Ishikawa (cell line): ENCODE results near the gene ST6GALNAC3.

Source experiments
- CREB1 ChIP-seq: IDR thresholded peaks from 2 replicates; pipeline ENCODE4 v1.6.1; 2012; ENCODE audit warnings: low read depth
- EP300 ChIP-seq: IDR thresholded peaks from 2 replicates; pipeline ENCODE4 v1.6.1; 2012; ENCODE audit warnings: borderline replicate concordance
- TAF1 ChIP-seq: IDR thresholded peaks from 2 replicates; pipeline ENCODE4 v1.6.1; 2012; ENCODE audit warnings: low read depth, mild to moderate bottlenecking
- TF ChIP-seq, protein P1 (sequence below): IDR thresholded peaks from 2 replicates; pipeline ENCODE4 v1.6.1; 2012; ENCODE audit warnings: low read depth, mild to moderate bottlenecking
- TF ChIP-seq, protein P2 (sequence below): IDR thresholded peaks from 2 replicates; pipeline ENCODE4 v1.6.1; 2012

DNA sequence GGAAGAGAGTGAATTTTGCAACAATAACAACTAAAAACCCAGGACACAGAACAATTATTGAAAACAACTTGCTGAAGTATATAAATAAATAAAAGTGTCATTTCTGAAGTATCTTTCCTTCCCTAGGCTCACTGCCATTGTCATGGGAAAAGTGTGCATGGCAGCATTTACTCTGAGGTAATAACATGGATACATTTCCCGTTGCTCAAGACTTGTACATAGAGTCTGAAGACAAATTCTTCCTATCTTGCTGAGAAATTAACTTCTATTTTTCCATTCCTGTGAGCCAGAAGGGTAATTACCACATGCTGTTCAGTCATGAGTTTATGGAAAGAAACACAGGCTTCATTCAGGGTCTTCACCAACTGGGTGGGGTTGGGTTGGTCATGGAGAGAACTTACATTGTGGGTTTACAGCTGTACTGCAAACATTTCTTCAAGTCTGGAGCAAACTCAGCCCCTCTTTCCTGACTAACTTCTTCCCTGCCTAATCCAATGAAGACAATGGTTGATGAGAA, 32.2 kb downstream of the ST6GALNAC3 start:
- TF ChIP-seq TAF1 (no peak), EP300 (no peak), CREB1 (no peak)
- TF ChIP-seq, protein P1, sequence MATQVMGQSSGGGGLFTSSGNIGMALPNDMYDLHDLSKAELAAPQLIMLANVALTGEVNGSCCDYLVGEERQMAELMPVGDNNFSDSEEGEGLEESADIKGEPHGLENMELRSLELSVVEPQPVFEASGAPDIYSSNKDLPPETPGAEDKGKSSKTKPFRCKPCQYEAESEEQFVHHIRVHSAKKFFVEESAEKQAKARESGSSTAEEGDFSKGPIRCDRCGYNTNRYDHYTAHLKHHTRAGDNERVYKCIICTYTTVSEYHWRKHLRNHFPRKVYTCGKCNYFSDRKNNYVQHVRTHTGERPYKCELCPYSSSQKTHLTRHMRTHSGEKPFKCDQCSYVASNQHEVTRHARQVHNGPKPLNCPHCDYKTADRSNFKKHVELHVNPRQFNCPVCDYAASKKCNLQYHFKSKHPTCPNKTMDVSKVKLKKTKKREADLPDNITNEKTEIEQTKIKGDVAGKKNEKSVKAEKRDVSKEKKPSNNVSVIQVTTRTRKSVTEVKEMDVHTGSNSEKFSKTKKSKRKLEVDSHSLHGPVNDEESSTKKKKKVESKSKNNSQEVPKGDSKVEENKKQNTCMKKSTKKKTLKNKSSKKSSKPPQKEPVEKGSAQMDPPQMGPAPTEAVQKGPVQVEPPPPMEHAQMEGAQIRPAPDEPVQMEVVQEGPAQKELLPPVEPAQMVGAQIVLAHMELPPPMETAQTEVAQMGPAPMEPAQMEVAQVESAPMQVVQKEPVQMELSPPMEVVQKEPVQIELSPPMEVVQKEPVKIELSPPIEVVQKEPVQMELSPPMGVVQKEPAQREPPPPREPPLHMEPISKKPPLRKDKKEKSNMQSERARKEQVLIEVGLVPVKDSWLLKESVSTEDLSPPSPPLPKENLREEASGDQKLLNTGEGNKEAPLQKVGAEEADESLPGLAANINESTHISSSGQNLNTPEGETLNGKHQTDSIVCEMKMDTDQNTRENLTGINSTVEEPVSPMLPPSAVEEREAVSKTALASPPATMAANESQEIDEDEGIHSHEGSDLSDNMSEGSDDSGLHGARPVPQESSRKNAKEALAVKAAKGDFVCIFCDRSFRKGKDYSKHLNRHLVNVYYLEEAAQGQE = no peak
- TF ChIP-seq, protein P2, sequence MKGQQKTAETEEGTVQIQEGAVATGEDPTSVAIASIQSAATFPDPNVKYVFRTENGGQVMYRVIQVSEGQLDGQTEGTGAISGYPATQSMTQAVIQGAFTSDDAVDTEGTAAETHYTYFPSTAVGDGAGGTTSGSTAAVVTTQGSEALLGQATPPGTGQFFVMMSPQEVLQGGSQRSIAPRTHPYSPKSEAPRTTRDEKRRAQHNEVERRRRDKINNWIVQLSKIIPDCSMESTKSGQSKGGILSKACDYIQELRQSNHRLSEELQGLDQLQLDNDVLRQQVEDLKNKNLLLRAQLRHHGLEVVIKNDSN = no peak
